Thyroid gland (tissue), 4 donors: ENCODE measurements around the gene PCDHA4. TPM values are rescaled to one million over a fixed set of nuclear protein-coding genes. Genes with fewer than 3 reads are reported as not detected.
A peak's percentile ranks its signal among the peaks of the same experiment; 100 is the strongest.
"Not testable (repeated sequence)": the region's sequence is repeated elsewhere in the genome, so short reads cannot be mapped to it uniquely, and the experiment has no call there.

Experiments used
- DNase-seq, 2 donors: peaks; one replicate each; pipeline ENCODE4 v3.0.0-alpha.2; 2019
- H3K27ac ChIP-seq, 3 donors: fragments of 200-600 bp; sonication (generic); 1 replicate in 2 of 3; 2 replicates in 1 of 3; pipeline ENCODE4 v1.5.1; 2016 to 2019; ENCODE audit warnings: mild to moderate bottlenecking in 1 of 3, moderate library complexity in 1 of 3
- H3K27me3 ChIP-seq: fragments of 200-600 bp; sonication (generic); one replicate; pipeline ENCODE4 v1.5.1; 2019
- H3K36me3 ChIP-seq, 2 donors: fragments of 200-600 bp; sonication (generic); one replicate each; pipeline ENCODE4 v1.5.1; 2016 to 2019
- H3K4me1 ChIP-seq, 2 donors: fragments of 200-600 bp; sonication (generic); one replicate each; pipeline ENCODE4 v1.5.1; 2017 to 2019
- H3K4me3 ChIP-seq, 3 donors: fragments of 200-600 bp; sonication (generic); replicated peaks in 1 of 3; 1 replicate in 2 of 3; 2 replicates in 1 of 3; pipeline ENCODE4 v1.5.1; 2016; ENCODE audit warnings: mild to moderate bottlenecking in 1 of 3
- H3K9me3 ChIP-seq: fragments of 200-600 bp; sonication (generic); one replicate; pipeline ENCODE4 v1.5.1; 2017
- CTCF ChIP-seq, 6 experiments: fragments of 200-600 bp in 3 of 6; fragments of 450-650 bp in 3 of 6; sonication (generic) in 3 of 6; IDR thresholded peaks; one replicate each; pipeline ENCODE4 v1.5.1; 2016 to 2019; ENCODE audit warnings: antibody characterized with exemption in 6 of 6, mild to moderate bottlenecking in 2 of 6, inconsistent platforms in 1 of 6, moderate library complexity in 1 of 6
- POLR2A ChIP-seq, 2 donors: fragments of 450-650 bp; IDR thresholded peaks; one replicate each; pipeline ENCODE4 v1.6.1; 2017; ENCODE audit warnings: antibody characterized with exemption in 2 of 2, mild to moderate bottlenecking in 2 of 2, moderate library complexity in 1 of 2
- WGBS, 2 donors: methylation state at CpG; one replicate each; pipeline ENCODE4 v1.1.5; 2017; 5-methylcytosine and 5-hydroxymethylcytosine counted together
- intact Hi-C: fragments of 100-400 bp; cut with DNase I; formaldehyde crosslinking; loops from one replicate; pipeline ENCODE4 v1.15.1; 2023
- total RNA-seq, 4 donors: library from RNA; depleted of rRNA; stranded (reverse); fragments of >200 nt; gene quantifications; one replicate each; pipeline ENCODE4 v1.2.3, GENCODE V29; 2016

PCDHA4 gene
- total RNA-seq, 4 donors from 2014 or later: 0.40 to 2.1 (median 0.69) TPM

DNA sequence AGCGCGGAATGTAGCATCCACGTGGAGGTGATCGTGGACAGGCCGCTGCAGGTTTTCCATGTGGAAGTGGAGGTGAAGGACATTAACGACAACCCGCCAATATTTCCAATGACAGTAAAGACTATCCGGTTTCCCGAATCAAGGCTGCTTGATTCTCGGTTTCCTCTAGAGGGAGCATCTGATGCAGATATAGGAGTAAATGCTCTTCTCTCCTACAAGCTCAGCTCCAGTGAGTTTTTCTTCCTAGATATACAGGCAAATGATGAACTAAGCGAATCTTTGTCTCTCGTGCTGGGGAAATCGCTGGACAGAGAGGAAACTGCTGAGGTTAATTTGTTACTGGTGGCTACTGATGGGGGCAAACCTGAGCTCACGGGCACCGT is 11.6 kb upstream of the PCDHA4 start:
- 20 to 25% methylated on average over 15 of the region's 15 CpGs for WGBS, 2 donors
- Histone ChIP-seq H3K36me3 (no peaks in the 10 kb centered on the region), H3K27me3 (no peaks in the 10 kb centered on the region), H3K4me1 (no peaks in the 10 kb centered on the region), H3K27ac (no peak overlapping the region), H3K4me3 (no peak overlapping the region), H3K9me3 (no peaks in the 10 kb centered on the region)
- peak in 1 of 6 experiments; percentile 18 for TF ChIP-seq CTCF (IDR thresholded peaks at IDR 0.05)
- TF ChIP-seq POLR2A (IDR thresholded peaks at IDR 0.05): no peak
- intact Hi-C loops: no loop called here
- no peak for DNase-seq

DNA sequence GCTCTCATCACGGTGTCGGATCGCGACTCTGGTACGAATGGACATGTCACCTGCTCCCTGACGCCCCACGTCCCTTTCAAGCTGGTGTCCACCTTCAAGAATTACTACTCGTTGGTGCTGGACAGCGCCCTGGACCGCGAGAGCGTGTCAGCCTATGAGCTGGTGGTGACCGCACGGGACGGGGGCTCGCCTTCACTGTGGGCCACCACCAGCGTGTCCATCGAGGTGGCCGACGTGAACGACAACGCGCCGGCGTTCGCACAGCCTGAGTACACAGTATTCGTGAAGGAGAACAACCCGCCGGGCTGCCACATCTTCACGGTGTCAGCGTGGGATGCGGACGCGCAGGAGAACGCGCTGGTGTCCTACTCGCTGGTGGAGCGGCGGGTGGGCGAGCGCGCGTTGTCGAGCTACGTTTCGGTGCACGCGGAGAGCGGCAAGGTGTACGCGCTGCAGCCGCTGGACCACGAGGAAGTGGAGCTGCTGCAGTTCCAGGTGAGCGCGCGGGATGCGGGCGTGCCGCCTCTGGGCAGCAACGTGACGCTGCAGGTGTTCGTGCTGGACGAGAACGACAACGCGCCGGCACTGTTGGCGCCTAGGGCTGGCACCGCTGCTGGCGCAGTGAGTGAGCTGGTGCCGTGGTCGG is 10.7 kb upstream of the PCDHA4 start:
- H3K36me3 ChIP-seq, H3K4me3 ChIP-seq, intact Hi-C loops, H3K4me1 ChIP-seq, H3K9me3 ChIP-seq, H3K27ac ChIP-seq, DNase-seq, H3K27me3 ChIP-seq: not testable (repeated sequence)
- 51 to 58% methylated on average over 47 to 68 of the region's 72 CpGs for WGBS, 2 donors

DNA sequence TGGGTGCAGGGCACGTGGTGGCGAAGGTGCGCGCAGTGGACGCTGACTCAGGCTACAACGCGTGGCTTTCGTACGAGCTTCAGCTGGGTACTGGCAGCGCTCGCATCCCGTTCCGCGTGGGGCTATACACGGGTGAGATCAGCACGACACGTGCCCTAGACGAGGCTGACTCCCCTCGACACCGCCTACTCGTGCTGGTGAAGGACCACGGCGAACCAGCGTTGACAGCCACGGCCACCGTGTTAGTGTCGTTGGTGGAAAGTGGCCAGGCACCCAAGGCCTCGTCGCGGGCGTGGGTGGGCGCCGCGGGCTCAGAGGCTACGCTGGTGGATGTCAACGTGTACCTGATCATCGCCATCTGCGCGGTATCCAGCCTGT is 10.2 kb upstream of the PCDHA4 start:
- Histone ChIP-seq H3K9me3 (no peaks in the 10 kb centered on the region), H3K27me3 (no peaks in the 10 kb centered on the region)
- intact Hi-C loops: no loop called here

GRCh38 chr5:140800816-140801493 is 5.9 kb upstream of the PCDHA4 start, which contains the start of gene PCDHA3:
PCDHA3 (plus strand) TSS chr5:140801057.
- Histone ChIP-seq H3K27me3 (no peaks in the 10 kb centered on the region), H3K4me1 (no peaks in the 10 kb centered on the region), H3K4me3 (peak within 1 kb of the TSS in 1 of 3 donors; percentile 24), H3K9me3 (no peaks in the 10 kb centered on the region), H3K27ac (no peak within 1 kb of the TSS), H3K36me3 (no peaks in the 10 kb centered on the region)
- 15 to 22% methylated on average over 28 to 29 of the region's 29 CpGs for WGBS, 2 donors
- TF ChIP-seq CTCF (IDR thresholded peaks at IDR 0.05) (peak in 2 of 6 experiments; percentile 30 to 51), POLR2A (IDR thresholded peaks at IDR 0.05) (no peak)
- DNase-seq: no peak
- intact Hi-C loops: no loop called here

More for the DNA sequence above, 10.2 kb upstream of the PCDHA4 start:
- Histone ChIP-seq H3K27ac (no peak overlapping the region), H3K4me1 (no peaks in the 10 kb centered on the region), H3K4me3 (no peak overlapping the region), H3K36me3 (no peaks in the 10 kb centered on the region)
- TF ChIP-seq POLR2A (IDR thresholded peaks at IDR 0.05) (no peak), CTCF (IDR thresholded peaks at IDR 0.05) (no peak)
- 48 to 56% methylated on average over 12 to 22 of the region's 39 CpGs for WGBS, 2 donors
- DNase-seq: no peak

DNA sequence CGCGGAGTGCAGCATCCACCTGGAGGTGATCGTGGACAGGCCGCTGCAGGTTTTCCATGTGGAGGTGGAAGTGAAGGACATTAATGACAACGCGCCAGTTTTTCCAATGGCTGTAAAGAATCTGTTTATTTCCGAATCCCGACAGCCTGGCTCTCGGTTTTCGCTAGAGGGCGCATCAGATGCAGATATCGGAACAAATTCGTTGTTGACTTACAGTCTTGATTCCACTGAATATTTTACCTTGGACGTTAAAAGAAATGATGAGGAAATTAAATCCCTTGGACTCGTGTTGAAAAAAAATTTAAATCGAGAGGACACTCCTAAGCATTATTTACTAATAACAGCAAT is 5.4 kb upstream of the PCDHA4 start:
- no peak for DNase-seq
- Histone ChIP-seq H3K4me1 (no peaks in the 10 kb centered on the region), H3K9me3 (no peaks in the 10 kb centered on the region), H3K27me3 (no peaks in the 10 kb centered on the region), H3K36me3 (no peaks in the 10 kb centered on the region), H3K27ac (no peak overlapping the region), H3K4me3 (peak overlapping the region in 1 of 3 donors; percentile 24)
- TF ChIP-seq CTCF (IDR thresholded peaks at IDR 0.05) (peak in 3 of 6 experiments; percentile 9 to 34 (median 27)), POLR2A (IDR thresholded peaks at IDR 0.05) (no peak)
- WGBS, 2 donors: 13 to 14% methylated on average over 16 of the region's 16 CpGs
- intact Hi-C loops: no loop called here

GRCh38 chr5:140802381-140802780 is 4.5 kb upstream of the PCDHA4 start:
- intact Hi-C loops, H3K4me3 ChIP-seq, H3K4me1 ChIP-seq, DNase-seq, H3K9me3 ChIP-seq, H3K36me3 ChIP-seq, H3K27me3 ChIP-seq, H3K27ac ChIP-seq: not testable (repeated sequence)
- 39 to 47% methylated on average over 32 to 33 of the region's 45 CpGs for WGBS, 2 donors
